ENCODE data around the gene ING5. TPM values are rescaled to one million over a fixed set of nuclear protein-coding genes. Genes with fewer than 3 reads are reported as not detected.
"Not testable (repeated sequence)": the region's sequence is repeated elsewhere in the genome, so short reads cannot be mapped to it uniquely, and the experiment has no call there.

Gene ING5
- total RNA-seq, 1 experiment from 2014 or later: 39.0 TPM

DNA sequence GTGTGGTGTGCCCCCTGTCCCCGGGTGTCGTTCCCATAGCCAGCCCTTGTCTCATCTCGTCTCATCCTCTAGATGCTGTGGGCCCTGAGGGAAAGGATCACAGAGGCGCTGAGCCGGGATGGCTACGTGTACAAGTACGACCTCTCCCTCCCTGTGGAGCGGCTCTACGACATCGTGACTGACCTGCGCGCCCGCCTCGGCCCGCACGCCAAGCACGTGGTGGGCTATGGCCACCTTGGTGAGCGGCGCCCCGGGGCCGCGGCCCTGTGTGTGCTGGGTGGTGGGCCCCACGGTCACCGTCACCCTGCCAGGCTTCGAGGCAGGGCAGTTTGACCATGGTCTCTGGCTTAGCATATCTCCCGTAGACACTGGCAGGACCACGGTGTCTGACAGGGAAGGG, 53.9 kb downstream of the ING5 start:
- no peak for DNase-seq (ENCODE audit: extremely low read depth, low read depth)

- no peak for DNase-seq (ENCODE audit: extremely low read depth, low read depth)
These were observed 57.4 kb downstream of the ING5 start for GRCh38 chr2:241759067-241759807.

DNA sequence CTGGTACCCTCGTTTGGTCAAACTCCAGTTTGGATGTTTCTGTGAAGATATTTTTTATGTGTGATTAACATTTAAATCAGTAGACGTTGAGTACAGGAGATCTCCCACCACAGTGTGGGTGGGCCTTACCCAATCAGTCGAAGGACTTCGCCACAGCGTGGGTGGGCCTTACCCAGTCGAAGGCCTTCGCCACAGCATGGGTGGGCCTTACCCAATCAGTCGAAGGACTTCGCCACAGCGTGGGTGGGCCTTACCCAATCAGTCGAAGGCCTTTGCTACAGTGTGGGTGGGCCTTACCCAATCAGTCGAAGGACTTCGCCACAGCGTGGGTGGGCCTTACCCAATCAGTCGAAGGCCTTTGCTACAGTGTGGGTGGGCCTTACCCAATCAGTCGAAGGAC, 58.1 kb downstream of the ING5 start:
- not testable (repeated sequence) for DNase-seq (ENCODE audit: extremely low read depth, low read depth)

- DNase-seq (ENCODE audit: extremely low read depth, low read depth): no peak
These were observed 58.5 kb downstream of the ING5 start for GRCh38 chr2:241760301-241760771.

DNA sequence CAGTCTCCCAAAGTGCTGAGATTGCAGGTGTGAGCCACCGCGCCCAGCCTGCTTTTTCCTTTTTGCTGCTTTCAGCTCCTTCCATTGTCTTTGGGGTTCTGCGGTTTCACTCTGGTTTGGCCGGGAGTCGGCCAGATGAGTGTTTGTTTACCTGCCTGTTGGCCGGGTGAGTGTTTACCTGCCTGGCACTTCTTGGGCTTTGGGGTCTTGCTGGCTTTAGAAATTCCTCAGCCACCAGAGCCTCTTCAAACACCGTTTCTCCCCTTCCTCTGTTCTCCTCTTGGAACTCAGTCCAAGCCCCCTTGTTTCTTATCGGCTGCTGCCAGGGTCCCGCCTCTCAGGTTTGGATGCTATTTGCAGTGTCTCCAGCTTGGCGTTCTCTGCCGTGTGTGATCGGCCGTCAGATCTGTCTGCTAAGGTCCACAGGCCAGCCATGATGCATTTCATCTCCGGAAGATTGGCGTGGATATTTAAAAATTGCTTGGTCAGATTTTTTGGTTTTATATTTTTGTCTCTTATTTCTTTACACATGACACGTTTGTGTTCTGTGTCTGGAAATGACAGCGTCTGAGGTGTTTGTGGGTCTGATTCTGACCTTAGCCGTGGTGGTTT, 60.6 kb downstream of the ING5 start:
- DNase-seq (ENCODE audit: extremely low read depth, low read depth): no peak

GRCh38 chr2:241762933-241763369, 61.1 kb downstream of the ING5 start:
- no peak for DNase-seq (ENCODE audit: extremely low read depth, low read depth)

DNA sequence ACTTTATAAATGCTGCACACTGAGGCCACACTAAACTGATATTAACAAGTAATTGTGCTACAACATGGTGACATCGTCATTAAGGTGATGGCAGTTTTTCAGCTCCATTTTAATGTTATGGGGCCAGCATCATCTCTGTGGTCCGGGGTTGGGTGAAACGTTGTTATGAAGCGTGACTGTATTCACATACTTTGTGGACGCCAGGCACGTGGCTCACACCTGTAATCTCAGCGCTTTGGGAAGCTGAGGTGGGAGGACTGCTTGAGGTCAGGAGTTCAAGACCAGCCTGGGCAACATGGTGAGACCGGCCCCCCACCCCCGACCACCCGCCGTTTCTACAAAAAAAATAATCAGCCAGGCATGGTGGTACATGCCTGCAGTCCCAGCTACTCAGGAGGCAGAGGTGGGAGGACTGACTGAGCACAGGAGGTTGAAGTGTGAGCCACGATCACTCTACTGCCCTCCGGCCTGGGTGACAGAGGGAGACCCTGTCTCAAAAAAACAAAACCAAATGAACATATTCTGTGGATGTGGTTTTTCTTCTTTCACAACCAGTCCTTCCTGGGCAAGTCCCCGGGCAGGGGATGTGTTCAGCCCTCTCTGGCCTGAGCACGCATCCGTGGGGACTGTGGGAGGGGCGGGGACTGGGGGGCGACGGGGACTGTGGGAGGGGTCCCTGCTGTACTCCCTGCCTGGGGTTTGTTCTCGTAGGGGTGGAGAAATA, 61.9 kb downstream of the ING5 start:
- no peak for DNase-seq (ENCODE audit: extremely low read depth, low read depth)

DNA sequence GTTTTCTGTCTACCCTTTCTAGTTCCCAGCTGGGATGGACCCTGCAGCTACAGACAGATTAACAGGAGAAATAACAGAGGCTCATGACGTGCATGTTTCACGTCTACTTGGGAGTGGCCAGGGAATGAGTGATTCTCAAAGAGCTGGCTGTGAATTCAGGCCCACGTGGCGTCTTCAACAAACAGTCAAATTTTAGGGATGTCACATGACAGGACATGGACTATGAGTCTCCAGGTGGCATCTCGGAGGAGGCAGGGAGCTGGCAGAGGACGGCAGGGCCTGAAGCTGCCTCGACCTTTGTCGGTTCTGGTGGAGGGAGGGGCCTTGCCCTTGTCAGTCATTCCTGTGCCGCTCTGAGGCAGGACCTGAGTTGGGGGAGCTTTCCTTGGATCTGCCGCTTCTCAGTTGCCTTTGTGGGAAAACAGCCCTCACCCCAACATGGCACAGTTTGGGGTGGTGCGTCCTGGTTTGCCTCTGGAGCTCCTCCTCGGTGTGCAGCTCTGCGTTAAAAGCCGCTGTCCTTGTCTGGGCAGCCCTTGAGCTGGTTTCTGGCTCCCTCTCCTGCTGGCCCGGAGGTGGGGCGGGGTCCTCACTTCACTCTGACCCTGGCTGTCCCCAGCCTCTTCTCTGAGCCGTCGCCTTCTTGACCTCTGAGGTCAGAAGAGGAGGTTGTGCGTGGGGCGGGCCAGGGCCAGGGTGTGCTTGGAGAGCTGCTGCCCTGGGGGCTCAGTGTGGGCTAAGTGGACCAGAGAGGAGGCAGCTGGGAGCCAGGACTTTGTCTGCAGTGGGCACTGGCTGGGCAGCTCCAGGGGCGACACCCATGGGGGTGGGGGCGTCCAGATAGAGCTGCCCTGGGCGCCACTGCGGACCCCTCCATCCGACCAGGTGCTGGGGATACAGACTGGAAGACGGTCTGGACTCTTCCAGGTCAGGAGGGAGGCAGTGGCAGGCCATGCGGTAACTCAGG, 62.7 kb downstream of the ING5 start:
- no peak for DNase-seq (ENCODE audit: extremely low read depth, low read depth)

DNA sequence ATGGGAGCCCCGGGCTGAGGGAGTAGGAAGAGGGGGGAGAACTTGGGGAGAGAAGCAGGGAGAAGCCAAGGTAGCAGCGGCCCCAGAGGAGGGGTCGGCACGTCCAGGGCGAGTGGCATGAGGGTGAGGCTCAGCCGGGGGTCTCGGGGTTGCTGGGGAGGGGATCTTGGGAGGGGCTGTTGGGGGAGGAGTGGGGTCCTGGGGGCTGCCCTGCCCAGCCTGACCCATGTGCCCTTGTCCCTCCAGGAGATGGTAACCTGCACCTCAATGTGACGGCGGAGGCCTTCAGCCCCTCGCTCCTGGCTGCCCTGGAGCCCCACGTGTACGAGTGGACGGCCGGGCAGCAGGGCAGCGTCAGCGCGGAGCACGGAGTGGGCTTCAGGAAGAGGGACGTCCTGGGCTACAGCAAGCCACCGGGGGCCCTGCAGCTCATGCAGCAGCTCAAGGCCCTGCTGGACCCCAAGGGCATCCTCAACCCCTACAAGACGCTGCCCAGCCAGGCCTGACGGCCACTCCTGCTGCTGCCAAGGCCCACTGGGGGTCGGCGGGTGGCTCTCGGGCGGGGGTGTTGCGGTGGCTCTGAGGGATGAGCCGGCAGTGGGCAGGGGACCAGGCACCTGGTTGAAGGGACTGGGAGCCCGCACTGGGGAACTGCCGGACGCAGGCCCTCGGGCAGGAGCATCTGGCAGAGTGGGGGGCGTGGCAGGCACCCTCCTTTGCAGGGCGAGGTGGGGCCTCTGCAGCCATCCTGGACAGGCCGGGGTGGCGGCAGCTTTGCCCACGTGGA, 65.8 kb downstream of the ING5 start:
- no peak for DNase-seq (ENCODE audit: extremely low read depth, low read depth)

- DNase-seq (ENCODE audit: extremely low read depth, low read depth): no peak
These were observed 66.4 kb downstream of the ING5 start for GRCh38 chr2:241768251-241768711.

DNA sequence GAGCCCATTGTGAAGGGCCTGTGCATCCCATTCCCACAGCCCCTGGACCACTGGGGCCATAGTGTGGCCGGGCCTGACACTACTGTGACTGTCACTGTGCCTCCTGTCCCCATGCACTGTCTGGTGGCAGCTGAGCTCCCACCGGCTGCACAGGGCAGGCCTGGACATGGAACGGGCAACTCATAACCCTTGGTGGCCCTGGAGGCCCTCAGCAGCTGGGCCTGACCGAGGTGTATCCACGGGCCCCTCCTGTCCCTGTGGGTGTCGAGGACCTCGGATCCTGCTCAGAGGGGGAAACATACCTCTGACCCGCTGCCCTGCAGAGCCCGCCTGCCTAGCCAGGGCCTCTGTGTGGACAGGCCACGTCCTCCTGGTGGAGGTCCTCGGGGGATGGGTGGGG, 67.0 kb downstream of the ING5 start:
- no peak for DNase-seq (ENCODE audit: extremely low read depth, low read depth)

- no peak for DNase-seq (ENCODE audit: extremely low read depth, low read depth)
These were observed 68.0 kb downstream of the ING5 start for GRCh38 chr2:241769819-241770184.

DNA sequence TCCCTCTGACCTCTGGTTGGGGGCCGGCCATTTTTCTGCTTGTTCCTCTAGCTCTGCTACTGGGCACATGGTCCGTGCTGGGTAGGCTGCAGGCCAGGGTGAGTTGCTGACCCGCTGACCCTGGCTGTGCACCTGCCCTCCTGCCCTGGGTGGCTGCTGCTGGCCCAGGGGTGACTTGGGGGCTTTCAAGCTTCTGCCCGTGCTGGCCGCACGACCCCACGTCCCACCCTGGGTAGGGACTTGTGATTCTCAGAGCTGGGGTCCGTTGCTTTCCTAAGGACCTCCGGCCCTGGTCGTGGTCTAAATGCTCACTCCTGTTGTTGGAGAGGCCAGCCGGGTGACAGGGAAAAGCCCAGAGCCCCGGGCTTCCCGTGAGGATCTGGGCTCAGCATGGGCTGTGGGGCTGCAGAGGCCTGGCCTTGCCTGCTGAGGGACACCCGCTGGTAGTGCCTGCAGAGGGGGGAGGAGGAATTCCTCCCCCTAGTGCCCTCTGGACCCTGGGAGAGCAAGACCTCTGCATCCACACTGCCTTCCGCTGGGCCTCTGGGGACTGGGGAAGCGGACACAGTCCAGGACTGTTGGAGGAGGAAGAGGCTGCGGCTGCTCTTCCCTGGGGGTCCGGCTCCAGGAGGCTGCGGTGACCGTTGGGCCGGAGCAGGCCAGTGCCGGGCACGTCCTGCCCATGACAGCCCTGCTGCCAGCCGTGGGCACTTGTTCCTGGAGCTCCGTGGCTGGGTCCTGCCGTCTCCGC, 68.5 kb downstream of the ING5 start:
- DNase-seq (ENCODE audit: extremely low read depth, low read depth): no peak

DNA sequence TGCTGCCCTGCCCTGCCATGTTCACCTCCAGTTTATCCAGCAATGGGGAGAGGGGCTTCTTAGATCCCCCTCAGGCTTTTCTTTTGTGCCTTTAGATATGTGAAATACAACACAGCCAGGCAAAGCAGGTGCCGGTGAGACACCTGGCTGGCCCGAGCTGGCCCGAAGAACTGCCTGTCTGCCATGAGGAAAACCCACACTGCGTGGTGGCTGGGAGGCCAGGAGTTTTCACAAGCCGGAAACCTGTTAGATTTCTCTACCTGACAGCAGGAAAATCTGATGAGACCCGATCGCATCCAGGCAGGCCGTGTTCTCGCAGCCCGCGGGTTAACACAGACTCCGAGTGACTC, 69.1 kb downstream of the ING5 start:
- DNase-seq (ENCODE audit: extremely low read depth, low read depth): no peak

- no peak for DNase-seq (ENCODE audit: extremely low read depth, low read depth)
These were observed 69.6 kb downstream of the ING5 start for GRCh38 chr2:241771286-241772062.

DNA sequence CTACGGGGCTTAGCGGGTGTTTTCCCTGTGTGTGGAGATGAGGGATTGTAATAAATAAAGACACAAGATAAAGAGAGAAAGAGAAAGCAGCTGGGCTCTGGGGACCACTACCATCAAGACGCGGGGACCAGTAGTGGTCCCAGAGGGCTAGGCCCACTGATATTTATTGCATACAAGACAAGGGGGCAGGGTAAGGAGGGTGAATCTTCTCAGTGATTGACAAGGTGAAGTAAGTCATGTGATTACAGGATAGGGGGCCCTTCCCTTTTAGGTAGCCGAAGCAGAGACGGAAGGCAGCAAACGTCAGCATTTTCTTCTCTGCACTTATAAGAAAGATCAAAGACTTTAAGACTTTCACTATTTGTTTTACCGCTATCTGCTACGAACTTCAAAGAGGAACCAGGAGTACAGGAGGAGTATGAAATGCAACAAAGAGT, 70.2 kb downstream of the ING5 start:
- no peak for DNase-seq (ENCODE audit: extremely low read depth, low read depth)

GRCh38 chr2:241773511-241774418, 71.9 kb downstream of the ING5 start:
- DNase-seq (ENCODE audit: extremely low read depth, low read depth): no peak

Data from NCI-H460 (cell line).